ENCODE data around the gene DEAF1.

- TF ChIP-seq, protein P1, sequence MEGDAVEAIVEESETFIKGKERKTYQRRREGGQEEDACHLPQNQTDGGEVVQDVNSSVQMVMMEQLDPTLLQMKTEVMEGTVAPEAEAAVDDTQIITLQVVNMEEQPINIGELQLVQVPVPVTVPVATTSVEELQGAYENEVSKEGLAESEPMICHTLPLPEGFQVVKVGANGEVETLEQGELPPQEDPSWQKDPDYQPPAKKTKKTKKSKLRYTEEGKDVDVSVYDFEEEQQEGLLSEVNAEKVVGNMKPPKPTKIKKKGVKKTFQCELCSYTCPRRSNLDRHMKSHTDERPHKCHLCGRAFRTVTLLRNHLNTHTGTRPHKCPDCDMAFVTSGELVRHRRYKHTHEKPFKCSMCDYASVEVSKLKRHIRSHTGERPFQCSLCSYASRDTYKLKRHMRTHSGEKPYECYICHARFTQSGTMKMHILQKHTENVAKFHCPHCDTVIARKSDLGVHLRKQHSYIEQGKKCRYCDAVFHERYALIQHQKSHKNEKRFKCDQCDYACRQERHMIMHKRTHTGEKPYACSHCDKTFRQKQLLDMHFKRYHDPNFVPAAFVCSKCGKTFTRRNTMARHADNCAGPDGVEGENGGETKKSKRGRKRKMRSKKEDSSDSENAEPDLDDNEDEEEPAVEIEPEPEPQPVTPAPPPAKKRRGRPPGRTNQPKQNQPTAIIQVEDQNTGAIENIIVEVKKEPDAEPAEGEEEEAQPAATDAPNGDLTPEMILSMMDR (conservative IDR thresholded peaks at IDR 0.05 in 1 of 2, IDR thresholded peaks at IDR 0.05 in 1 of 2; ENCODE audit: extremely low read depth in 1 of 2, insufficient read depth in 1 of 2, low read depth in 1 of 2, low read length in 2 of 2): no peak
- no peak for TF ChIP-seq EZH2 (IDR thresholded peaks at IDR 0.05; ENCODE audit: borderline replicate concordance, low read length)
Observed at GRCh38 chr11:629237-629583, 65.8 kb downstream of the DEAF1 start.
